HS-27A (cell line): Measurements from ENCODE around the gene PLEKHG5.

Source experiments
- DNase-seq: peaks from one replicate; pipeline ENCODE4 v3.0.0-alpha.2; 2012; ENCODE audit warnings: low read depth, missing footprints

PLEKHG5 gene

DNA sequence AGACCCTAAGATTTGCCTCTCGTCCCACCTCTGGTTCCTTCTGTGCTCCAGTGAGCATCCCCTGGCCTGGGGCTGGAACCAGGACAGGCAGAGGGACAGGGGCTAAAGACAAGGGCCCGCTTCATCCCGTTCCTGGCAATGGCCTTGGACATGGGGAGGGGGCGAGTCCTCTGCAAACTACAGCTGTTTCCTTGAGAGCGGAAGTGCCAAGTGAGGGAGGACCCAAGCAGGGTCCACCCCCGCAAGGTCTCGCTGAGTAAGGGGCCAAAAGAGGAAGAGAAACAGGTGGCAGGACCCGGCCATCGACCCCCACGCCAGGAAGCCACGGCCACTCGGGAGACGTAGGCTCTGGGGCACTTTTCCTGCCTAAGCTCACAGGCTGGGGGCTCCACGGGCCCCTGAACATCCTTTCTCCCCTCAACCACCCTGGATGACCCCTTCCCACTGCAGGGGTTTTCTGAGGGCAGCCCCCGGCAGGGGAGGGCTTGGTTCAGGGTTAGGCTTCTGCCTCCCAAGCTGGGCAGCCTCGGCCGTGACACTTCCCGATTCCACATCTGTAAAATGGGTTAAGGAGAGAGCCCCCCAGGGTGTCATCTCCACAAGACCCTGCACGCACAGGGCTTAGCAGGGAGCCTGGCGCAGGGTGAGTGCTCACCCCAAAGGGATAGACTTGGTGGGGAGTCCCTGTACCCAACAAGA, 17.9 kb upstream of the PLEKHG5 start:
- DNase-seq: no peak

DNA sequence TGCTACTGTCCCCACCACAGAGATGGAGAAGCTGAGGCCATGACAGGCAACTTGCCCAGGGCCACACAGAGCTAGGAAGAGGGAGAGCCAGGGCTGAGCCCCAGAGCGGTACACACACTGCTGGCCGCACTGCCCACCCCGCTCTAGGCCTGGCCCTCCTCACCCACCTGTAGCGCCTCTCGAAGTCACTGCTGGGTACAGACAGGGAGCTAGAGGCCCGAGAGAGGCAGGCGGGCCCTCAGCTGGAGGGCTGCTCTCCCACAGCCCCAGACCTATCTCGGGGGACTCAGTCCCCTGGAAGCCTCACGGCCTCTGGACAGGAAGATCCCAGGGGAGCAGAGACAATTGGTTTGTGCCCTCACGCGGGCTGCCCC, 17.3 kb upstream of the PLEKHG5 start:
- DNase-seq: no peak

DNA sequence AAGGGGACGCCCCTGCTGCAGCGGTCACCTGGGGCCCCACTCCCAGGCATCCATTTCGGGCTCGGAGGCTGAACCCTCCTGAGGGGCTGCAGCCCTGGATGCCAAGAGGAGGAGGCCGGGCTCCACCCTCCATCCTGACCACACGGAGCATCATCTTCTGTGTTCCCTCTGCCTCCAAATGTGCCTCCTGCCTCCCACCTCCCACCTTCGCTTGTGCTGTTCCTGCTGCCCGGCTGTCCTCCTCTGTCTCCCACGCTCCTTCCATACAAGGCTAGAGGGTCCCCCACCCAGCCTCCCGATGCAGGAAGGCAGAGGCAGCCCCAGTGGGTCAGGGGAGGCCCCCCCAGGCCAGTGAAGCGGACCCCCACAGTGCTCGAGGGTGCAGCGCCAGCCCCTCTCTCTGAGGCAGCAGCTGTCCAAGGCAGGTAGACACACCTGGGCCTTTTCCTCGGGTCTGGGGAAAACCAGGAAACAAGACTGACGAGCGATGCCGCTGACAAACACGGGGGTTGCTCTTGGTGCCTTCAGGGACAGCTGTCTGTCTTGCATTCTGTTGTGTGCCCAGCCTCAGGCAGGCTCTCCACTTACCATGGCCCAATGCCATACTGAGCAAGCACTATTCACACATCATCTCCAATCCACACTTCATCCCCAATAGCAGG, 16.8 kb upstream of the PLEKHG5 start:
- no peak for DNase-seq

DNA sequence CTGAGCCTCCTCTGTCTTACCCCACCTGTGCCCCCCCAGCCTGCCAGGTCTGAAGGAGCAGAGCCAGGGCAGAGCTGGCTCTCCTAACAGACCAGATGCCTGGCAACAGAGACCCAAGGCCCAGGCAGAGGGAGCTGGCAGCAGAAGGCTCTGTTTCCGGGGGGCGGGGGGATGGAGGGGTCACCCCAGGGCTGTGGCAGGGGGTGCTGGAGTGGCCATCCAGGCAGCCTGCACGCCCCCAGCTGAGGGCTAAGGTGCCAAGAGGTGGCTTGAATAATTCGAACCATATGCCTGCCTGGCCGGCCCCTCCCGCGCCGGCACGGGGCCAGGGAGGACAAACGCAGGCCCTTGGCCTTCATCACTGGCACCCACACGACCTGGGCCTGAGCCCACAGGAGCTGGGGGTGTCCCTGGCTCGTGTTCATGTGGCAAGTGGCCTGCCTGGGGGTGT, 16.0 kb upstream of the PLEKHG5 start:
- DNase-seq: no peak

DNA sequence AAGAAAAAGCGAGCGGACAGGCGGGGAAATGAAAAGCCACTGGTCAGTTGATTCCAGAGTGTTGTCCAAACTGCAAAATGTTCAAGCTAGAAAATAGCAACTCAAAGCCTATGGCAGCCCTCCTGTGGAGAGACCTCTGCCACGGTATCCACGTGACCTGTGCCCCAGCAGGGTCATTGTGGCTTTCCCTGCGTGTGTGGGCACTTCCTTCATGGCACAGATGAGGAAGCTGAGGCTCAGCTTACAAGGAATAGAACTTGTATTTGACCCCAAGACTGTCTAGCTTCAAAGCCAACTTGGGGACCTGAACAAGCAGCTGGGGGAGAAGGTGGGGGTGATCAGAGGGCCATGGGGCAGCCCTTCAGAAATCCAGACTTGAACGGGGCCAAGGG, 15.6 kb upstream of the PLEKHG5 start:
- DNase-seq: no peak

DNA sequence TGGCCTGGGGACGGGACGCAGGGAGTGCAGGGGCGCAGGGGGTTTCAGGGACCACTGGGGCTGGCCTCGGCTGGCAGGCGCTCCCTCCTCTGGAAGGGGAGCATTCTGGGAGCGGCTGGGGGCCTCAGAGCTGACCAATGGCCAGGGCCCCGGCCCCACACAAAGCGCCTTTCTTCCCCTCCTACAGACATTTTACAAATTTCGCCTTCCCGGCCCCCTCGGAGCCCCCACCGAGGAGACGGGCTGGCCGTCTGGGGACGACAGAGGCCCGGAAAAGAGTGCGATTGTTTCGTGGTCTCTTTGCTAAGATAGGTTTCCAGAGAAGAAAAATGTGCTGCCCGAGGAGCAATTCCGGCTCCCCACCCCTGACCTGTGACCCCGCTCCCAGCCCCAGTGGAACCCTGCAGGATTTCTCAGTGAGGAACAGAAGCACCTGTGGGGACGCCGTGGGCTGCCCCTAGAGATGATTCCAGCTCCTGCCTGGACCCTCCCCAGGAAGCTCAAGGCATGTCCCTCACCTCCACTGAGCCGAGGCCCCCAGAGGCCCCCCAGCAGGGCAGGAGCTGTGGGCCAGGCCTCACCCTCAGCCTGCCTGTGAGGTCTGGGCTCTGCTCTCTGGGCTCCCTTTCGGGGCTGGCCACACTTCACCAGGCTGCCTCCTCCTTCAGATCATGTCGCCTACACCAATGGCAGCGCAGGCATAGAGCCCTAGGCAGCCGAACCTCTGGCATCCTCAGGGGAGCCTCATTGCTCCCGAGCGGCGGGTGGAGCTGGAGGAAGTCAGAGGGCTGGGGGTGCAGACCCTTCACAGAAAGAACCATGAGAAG, 15.0 kb upstream of the PLEKHG5 start:
- DNase-seq: no peak

DNA sequence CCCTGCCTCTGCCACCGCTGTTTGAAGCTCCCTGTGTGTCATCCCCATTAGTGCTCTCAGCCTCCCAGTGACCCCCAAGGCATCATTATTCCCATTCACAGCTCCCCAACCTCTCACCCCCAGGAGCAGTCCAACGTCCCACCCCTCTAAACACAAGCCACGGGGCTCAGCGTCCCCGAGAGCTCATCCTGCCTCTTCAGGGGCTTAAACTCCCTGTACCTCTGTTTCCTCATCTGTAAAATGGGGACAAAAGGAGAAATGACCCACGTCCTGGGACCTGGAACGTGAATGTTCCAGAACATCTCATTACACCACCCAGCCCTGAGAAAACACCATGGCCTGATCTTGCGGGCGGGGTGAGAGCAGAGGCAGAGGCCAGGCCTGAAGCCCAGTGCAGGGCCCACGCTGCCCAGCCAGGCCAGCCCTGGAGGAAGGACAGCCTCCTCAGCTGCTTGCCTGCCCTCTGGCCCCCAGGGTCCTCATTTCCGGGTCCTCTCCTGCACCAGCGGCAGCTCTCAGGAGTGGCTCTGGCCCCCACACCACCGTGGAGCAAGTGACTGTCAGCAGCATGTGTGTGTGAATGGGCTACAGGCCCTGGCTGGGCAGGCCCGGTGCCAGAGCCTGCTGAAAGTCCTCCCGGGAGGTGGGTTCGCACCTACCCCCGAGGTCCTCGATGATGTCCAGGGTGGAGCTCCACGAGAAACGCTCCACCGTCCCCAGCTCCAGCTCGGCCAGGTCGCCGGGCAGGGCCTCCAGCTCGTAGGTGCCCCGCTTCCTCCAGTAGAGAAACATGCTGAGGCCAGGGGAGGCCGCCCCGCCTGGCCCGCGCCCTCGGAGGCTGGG, 14.1 kb upstream of the PLEKHG5 start:
- no peak for DNase-seq

DNA sequence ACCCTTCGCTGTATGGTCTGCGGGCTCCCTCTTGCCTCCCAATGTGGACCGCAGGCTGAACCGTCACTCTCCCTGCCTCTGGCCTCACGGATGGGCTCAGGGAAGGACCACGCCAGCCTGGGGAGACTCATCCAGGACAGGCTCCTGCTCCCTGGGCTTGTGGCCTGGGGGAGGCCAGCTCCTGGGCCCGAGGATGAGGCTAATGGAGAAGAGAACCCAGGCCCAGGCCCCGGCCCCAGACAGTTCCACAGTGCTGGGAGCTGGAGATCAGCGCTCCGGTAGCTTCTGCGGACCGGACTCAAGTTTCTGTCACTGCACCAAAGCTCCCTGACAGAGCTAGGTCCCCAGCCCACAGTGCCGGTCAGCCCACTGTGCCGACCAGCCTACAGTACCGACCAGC, 13.4 kb upstream of the PLEKHG5 start:
- DNase-seq: no peak

DNA sequence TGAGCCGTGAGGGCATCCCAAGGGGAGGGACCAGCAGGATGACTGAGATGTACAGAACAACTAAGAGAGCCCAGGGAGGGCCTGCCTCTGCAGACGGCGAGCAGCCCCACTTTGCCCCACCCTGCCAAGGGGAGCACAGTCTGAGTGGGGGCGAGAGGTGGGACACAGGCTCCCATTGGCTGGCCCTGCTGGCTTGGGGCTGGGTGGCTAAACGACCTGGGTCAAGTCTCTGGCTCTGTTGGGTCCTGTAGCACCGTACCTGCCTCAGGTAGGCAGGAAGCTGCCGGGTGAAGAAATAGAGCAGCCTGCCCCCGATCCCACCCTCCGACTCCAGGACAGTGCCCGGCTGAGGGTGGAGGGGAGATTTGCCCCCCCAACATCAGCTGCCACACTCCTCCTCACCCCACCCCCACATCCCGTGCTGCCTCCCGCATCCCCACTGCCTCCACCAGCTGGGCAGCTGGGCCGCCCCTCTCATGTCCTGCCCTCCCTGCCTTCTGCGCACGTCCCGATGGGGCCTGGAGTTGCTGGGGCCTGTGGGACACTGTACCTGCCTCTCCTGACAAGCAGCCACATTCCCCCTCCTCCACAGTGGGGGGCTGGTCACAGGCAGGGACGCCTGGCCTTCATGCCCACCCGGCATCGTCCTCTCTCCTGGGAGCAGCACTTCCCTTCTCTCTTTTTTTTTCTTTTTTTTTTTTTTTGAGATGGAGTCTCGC, 12.6 kb upstream of the PLEKHG5 start:
- DNase-seq: no peak

DNA sequence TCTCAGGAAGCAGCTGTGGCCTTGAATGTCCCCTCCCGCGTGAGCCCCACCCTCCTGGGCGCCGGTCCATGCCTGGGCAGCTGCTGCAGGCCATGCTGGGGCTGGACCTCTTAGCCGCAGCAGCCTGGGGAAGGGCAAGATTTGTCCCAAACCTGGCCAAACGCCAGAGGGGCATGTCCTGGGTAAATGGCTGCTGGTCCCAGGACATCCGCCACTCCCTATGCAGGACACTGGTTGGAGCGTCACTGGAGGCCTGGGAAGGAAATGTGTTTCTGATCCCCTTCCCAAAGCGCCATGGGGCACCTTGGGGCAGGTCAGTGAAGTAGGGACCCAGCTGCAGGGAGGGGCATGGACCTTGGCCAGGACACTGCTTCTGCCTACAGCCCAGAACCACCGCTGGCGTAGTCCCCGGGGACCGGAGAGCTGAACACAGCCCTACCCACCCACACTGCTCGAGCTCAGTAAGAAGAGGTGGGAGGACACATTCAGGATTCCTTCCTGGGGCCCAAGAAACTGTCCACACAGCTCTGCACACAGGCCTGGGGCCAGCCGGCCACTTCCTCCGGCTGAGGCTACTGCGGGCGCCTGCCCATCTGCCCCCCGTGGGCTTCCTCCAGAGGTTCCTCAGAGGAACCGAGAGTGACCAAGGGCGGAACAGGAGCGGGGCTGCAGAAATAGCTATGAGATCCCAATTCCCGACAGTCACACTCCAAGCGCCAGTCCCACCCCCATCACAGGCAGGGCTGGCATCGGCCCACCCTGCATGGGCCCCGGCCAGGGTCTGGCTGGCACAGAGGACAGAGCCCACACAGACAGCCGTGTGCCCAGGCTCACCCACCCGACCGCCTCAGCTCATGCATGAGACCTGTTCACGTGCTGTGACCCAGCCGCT, 10.8 kb upstream of the PLEKHG5 start:
- no peak for DNase-seq

DNA sequence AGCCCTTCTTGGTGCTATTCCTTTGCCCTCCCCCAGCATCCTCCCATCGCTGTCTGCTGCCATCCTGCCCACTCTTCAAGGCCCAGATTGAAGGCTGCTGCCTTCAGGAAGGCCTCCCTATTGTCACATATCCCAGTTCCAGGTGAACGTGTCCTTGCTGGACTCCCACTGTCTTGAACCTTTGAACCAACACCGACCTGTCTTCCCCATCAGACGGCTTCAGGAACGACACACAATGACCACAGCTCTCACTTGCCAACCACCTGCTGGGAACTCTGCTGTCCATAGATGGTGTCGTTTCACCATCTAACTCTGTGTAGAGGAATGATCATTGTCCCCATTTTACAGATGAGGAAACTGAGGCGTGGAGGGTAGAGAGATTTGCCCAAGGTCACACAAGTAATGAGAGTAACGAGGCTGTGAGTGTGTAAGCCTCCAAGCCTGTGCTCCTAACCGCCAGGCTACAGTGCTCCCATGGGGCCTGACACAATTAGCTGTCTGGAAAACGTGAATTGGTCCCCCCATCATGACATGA, 9.9 kb upstream of the PLEKHG5 start:
- DNase-seq: no peak

DNA sequence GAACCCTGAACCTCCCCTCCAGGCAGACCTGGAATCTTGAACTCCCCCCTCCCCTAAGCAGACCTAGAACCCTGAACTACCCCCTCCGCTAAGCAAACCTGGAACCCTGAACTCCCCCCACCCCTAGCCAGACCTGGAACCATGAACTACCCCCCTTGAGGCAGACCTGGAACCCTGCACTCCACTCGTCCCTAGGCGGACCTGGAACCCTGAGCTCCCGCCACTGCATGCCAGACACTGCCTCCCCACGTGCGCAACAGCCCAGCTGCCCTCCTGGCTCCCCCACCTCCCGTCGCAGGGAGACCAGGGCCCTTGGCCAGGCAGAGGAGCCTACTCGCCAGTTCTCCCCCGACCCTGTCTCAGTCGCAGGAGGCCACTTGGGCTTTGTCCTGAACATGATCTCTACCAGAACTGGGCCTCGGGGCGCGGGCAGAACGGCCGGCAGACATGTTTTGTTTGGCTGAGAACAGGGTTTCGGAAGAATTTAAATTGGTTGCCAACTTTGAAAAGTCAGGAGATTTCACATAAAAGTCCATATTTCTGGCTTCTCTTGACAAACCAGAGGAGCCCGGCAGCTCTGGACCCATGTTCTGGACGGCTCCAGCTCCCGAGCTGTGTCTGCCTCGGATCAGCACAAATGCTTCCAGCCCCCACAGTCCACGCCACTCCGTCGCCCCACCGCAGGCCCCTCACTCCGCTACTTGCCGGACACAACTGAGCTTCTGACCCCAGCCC, 9.2 kb upstream of the PLEKHG5 start:
- DNase-seq: no peak

DNA sequence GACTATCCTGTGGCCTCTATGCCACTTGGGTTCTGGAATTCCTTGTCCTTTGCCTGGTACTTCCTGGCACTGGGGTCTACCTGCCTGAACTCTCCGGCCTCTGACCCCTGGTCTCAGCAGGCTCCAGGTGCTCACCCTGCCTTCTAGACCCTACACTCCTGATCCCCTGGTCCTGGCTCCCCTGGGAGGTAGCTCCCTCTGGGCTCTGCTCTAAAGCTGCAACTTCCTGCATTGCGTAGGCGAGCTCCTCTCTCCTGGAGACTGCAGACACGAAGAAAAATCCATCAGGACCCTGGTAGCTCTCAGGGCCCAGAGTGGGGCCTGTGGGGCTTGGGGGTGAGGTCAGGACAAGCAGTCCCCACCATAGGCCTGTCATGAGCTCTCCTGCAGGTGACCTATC, 7.8 kb upstream of the PLEKHG5 start:
- DNase-seq: no peak

DNA sequence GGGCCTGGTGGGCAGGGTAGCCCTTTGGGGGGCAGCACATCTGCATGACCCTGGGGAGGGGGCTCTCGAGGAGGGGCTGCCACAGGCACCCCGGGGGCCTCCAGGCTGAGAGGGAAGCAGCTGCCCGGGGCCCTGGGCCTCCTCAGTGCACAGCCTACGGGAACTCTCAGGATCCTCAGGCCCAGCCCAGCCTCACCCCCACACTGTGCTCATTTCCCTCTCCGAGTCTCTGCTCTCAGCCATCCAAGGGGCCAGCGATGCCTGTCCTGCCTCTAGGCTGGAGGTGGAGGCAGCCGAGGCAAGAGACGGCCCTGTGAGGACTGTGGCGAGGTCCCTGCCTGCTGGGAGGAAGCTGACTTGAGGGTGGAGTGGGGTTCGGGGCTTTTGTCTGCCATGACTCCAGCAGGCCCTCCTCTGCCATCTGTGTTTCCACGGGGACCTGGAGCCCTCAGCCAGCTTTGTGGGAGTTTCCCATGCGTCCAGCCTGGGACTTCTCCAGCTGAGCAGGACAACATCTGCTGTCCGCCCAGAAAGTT, 7.2 kb upstream of the PLEKHG5 start:
- no peak for DNase-seq

DNA sequence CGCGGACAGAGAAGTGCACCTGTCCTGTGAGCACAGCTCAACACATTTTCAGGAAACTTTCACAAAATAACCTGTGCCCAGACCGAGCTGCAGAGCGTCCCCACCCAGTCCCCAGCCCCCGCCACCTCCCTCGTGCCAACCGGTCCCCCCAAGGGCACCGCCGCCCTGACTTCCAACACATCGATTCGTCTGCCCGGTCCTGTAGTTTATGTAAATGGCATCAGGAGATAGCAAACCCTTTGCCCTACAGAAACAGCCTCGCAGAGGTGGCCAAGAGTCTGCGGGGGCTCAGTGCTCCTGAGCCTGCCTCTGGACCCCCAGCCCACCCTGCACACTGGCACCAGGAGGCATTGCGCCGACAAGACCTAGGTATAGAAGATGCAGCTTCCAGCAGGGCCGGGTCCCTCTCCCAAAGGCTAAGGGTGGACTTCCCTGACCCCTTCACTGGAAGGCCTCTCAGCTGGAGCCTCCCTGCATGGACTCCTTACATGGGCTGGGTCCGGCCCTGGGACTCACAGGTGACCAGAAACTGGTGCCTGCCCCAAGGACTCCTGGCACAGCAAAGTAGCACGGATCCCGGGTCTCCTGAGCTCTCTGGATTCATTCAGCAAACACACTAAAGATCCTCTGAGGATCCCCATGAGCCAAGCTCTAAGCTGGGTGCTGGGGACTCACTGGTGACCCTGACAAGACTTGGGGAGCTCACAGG, 6.6 kb upstream of the PLEKHG5 start:
- DNase-seq: no peak

DNA sequence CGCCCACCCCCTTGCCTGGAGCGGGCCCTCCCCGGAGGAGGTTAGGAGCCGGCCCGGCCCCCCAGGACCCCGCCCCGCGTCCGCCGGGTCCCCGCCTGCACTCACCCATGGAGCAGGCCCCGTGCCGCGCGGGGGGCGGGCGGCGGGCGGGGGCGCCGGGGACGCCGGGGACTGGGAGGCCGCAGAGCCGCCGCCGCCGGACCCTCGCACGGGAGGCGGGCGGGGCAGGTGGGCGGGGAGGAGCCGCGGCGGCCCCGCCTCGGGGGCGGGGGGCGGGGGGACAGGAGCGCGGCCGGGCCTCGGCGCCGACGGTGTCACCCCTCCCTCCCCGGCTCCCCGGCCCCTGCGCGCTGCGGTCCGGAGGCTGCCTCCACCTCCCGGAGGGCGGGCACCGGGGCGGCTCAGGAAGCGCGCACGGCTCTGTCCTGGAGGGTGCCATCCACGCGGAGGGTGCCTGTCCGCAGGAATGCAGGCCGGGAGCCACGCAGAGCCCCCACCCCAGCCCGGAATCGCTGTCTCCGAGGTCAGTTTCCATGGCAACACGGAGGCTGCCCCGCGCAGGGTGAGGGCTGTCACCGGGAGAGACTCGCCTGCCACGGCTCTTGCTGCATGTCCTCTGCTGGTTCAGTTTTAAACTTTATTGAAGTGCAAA, 5.9 kb upstream of the PLEKHG5 start:
- DNase-seq: no peak

DNA sequence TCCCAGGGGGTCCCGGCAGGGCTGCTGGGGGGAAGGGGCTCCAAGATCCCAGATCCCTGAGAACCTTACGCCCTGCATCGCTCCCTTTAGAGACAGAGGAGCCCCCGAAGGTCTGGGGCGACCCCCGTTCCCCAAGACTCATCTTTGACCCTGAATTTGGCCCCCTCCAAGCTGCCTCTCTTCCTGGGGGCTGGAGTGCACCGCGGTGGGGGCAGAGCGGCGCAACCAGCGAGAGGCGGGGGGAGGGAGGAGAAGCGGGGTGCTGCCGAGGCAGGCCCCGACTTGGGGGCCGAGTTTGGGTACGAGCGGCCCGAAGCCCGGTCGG, 5.4 kb upstream of the PLEKHG5 start:
- DNase-seq: no peak

DNA sequence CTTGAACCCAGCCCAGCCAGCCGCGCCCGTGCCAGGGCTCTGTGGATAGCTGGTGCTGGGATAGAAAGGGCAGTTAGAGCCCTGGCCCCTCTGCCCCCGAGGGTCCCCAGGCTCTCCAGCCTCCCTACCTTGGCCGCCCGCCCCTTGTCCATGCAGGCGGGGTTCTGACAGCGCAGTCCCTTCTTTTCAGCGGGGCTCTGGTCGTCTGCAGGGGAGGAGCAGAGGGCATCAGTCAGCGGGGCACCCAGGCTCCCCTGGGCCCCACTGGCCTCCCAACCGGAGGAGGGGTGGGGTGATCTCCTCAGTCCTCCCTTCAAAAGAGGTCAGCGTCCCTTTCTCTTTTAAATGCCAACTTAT, 4.9 kb upstream of the PLEKHG5 start:
- no peak for DNase-seq
